MM.1S (cell line): Measurements from ENCODE around the gene NME1.

Experiments used
- CTCF ChIP-seq: fragments of 300-600 bp; sonication (generic); IDR thresholded peaks from 2 replicates; pipeline ENCODE4 v1.5.1; 2016; ENCODE audit warnings: antibody characterized with exemption, low read length, mixed read lengths
- EZH2 ChIP-seq: fragments of 300-600 bp; sonication (generic); optimal IDR thresholded peaks from 2 replicates; pipeline ENCODE3; 2017; ENCODE audit warnings: low read depth, mild to moderate bottlenecking, antibody characterized with exemption, low read length, mixed read lengths
- EZH2phosphoT487 ChIP-seq: fragments of 300-600 bp; sonication (generic); IDR thresholded peaks from 2 replicates; pipeline ENCODE4 v1.6.1; 2018; ENCODE audit warnings: antibody characterized with exemption, low read length

- no peak for TF ChIP-seq CTCF
- TF ChIP-seq EZH2phosphoT487 = no peak
- no peak for TF ChIP-seq EZH2
These were observed 36.3 kb downstream of the NME1 start for GRCh38 chr17:51189628-51190027.
